GM19438 (cell line): ENCODE measurements around the gene NECAB3.
A peak's percentile ranks its signal among the peaks of the same experiment; 100 is the strongest.

Experiments
- ATAC-seq: cut with Tn5 transposase; IDR thresholded peaks from one replicate; pipeline ENCODE4 v1.9.1; 2021; ENCODE audit warnings: low read depth; ENCODE audit not compliant: unreplicated experiment

Gene NECAB3

GRCh38 chr20:33679758-33680485 lies 5.7 kb upstream of the NECAB3 start:
- ATAC-seq = peak; percentile 69

DNA sequence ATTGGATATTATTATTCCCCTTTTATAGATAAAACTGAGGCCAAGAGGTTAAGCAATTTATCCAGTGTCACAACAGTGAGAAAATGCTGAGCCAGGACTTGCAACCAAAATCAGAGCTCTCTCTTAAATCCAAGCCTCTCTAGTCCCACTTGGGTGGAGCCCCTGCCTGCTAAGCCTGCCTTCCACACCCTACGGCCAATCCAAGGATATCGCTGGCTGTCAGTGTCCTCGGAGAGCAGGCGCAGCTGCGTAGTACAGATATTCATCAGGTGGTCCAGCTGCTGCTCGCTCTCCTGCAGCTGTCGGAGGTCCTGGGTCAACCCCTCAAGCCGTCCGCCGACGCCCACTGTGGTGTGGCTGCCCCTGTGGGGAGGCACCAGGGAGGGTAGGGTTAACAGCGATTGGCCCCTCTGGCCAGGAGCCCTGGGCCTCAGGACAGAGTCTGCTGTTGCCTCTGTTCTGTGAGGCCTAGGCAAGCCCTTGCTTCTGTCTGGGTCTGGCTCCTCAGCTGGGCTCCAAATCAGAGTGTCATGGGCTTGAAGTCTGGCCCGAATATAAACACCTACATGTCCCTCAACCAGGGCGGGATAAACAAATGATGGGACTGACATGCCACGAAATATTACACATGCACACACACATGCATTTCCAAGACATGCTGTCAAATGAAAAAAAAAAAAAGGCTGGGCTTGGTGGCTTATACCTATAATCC lies 3.9 kb upstream of the NECAB3 start:
- ATAC-seq = no peak

DNA sequence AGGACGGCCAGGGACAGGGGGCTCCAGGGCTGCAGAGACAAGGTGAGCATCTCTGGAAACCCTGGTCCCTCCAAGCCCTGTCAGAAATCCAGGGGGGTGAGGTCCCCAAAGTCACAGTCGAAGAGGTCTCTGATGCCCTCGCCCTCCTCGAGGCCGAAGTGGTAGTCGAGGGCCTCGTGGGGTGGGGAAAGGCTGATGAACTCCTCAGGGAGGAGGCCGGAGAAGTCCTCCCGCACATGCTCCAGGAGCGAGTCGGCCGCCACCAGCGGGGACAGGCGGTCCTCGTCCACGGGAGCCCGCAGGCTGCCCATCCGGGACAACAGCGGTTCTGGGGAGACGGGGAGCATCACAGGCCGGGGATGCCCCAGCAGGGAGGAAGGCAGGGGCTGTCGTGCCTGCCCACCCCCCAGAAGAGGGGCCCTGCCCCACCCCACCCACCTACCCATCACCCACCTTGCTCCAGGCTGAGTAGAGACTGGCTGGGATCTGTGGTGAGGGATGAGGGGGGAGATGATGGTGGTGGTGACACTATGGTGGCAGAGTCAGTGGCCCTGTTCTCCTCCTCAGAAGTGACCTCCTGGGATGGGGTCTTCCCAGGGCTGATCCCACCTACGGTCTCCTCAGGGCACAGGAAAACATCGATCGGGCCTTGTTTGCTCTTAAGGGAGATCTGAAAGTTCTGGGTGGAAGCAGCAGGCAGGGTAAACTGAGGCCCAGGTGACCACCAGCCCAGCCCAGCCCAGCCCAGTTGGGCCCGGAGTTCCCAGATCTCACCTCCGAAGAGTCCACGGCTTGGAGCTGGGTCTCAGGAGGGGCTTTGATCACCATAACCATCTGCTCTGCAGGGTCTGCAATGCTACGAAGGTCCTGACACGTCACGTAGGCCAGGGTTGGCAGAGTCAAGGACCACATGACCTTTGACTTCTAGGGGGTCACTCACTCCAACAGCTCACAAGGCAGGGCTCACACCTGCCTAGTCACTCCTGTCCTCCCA lies 2.7 kb upstream of the NECAB3 start:
- ATAC-seq = no peak

DNA sequence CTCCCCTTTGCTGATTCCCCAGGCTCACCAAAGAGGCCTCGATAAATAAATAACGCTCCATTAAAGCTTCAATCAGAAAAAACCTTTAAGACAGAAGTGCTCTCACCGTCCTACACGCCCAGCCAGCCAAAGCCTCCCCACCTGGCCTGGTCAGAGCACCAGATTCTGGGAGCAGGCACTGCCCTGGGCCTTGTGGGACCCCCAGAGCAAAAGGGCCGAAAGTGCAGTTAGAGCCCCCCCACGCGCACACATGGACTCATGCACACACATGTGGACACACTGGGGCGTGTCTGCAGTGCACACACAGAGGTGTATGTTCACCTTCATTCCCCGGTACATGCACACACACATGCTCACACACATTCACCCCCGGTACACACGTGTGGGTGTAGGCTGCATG lies 1.9 kb upstream of the NECAB3 start:
- ATAC-seq = no peak

DNA sequence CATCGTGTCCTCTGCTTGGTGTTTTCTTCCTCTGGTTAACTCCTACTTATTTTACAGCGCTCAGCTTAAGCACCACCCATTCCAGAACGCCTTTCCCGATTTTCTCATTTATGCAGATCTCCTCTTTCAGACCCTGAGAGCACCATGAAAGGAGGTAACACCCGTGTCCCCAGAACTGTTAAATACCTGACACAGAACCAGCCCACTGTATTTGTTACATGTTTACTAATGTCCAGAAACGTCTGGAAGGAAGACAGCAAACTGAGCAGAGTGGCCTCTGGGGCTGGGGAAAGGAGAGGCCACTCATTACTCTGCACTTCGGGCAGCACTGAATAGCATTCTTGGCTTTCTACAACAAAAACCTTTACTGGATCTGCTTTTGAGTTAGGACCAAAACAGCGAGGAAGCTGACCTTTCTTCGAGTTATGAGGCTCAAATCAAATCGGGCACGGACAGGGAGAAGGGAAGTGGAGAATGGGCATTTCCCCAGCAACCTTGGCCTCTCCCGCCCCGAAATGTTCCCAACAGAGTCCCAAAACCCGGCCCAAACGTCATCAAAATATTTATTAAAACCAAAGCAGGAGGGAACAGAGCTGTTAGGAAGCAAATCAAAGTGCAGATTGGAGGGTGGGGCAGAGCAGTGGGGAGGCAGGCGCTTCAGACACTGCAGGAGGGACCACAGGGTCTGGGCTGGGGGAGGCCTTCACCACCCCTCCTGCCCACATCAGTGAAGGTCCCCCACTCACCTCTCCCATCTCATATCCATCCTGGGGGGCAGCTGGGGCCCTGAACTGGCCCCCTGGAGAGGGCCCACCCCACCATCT lies 1.1 kb upstream of the NECAB3 start:
- no peak for ATAC-seq

GRCh38 chr20:33673410-33674293 lies 576 bp downstream of the NECAB3 start:
- ATAC-seq = no peak

DNA sequence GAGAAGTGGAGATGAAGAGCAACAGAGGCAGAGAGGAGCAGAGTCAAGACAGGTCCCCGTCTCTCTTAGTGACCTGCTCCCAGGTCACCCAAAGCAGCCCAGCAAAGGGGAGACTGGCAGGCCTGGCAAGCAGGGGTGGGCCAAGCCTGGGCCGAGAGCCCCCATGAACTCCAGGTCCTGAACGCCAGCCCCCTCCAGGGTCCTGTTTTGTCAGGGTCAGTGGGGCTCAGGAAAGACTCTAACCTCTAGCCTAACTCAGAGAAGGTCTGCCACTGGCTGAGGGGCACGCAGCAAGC lies 1.2 kb downstream of the NECAB3 start:
- ATAC-seq = no peak

- no peak for ATAC-seq
These were observed 1.7 kb downstream of the NECAB3 start for GRCh38 chr20:33672426-33673113.

DNA sequence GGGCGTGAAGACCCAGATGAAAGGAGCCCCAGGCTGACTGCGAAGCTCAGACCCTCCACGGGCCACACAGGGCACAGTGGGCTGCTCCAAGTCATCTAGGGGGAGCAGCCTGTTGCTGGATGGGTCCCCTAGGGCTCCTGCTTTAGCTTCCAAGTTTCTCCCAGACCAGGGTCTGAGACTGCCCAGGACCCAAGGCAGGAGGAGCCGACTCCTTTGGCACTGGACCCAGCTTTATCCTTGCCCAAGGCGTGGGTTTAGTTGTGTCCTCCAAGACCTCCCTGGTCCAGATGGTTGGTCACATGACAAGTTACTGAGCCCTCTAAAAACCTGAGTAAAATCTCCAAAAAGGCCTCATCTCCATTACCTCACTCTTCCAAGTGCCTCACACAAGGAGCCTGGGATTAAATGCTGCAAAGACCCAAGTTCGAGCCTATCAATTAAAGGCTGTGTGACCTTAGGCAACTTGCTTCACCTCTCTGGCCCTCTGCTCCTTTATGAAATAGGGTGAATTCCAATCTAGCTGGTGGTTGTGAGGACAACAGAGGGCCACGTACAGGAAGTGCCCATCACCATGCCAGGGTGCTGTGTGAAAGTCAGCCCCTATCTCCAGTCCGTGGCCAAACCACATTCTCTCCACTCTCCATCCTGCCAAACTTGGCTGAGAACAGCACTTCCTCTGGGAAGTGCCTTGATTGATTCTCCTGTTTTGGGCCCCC lies 2.5 kb downstream of the NECAB3 start:
- no peak for ATAC-seq

GRCh38 chr20:33670715-33671499 lies 3.3 kb downstream of the NECAB3 start:
- ATAC-seq = no peak

- no peak for ATAC-seq
These were observed 4.2 kb downstream of the NECAB3 start for GRCh38 chr20:33669873-33670640.

DNA sequence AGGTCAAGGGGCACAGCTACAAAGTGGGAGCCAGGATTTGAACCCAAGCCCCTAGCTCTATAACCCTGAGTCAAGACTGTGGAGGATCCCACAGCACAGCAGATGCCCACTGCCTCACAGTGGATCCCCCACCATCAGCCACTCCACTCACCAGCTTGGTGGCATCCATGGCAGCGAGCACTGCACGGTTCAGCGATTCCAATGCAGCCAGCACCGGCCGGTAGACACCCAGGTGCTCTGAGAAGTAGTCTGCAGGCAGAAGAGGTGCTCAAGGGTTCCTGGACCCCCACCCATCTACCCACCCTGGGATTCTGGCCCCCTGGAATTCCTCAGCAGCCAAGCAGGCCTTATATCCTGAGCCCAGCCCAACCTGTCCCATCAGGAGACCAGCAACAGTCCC lies 5.0 kb downstream of the NECAB3 start:
- ATAC-seq = no peak

DNA sequence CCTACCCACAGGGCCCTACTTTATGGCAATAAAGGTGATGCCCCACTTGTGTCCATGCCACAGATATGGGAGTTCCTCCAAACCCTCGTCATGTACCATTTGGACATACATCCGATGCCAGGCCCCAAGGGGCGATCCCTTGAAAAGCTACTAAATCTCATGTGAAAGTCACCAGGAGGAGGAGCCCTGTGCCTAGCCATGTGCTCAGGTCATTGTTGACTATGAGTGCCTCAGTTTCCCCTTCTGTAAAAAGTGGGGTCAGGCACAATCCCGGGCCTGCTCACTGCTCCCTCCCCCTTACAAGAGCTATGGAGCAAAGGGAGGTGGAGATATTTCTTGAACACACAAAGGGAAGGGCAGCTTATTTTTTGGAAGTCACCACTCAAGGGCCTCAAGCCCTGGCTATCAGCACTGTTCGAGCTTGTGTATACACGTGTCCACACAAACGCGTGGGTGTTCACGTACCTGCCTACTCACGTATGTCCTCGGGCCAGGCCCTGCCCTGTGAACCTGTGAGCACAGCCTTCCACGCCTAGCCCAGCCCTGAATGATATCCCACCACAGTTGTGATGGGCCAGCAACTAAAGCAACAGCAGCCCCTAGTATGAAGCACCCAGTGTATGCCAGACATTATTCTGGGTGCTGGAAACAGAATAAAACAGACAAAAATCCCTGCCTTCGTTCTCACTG lies 5.6 kb downstream of the NECAB3 start:
- ATAC-seq = no peak

- ATAC-seq = peak; percentile 23
These were observed 6.4 kb downstream of the NECAB3 start for GRCh38 chr20:33667676-33668465.

DNA sequence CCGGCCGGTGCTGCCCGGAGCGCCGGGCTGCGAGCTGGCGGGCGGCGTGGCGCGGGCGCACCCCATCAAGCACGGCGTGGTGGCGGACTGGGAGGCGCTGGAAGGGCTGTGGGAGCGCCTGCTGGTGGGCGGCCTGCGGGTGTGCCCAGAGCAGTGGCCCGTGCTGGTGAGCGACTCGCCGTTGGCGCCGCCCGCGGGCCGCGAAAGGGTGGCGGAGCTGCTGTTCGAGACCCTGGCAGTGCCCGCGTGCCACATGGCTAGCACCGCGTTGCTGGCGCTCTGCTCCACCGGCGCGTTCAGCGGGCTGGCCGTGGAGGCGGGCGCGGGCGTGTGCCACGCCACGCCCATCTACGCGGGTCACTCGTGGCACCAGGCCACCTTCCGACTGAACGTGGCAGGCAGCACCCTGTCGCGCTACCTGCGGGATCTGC lies 7.0 kb downstream of the NECAB3 start:
- ATAC-seq = peak; percentile 17
